GM12878 (cell line): Measurements from ENCODE around the gene GUCY2F. TPM values are rescaled to one million over a fixed set of nuclear protein-coding genes. Genes with fewer than 3 reads are reported as not detected.

Experiments
- ATAC-seq: fragments of 200-7000 bp; cut with Tn5 transposase; 3 replicates; pipeline ENCODE4 v1.9.1; 2020; ENCODE audit warnings: mild to moderate bottlenecking, moderate library complexity
- BruUV-seq: library from RNA; stranded (reverse); fragments of 400-500 nt; replicated peaks from 2 replicates; lab custom pipeline; 2021; lab: Mats Ljungman, UMichigan
- CTCF ChIA-PET: fragments of 300-600 bp; sonication (Branson Sonifier 250); formaldehyde crosslinking; extraction: SDS; loops from one replicate; lab custom pipeline; 2021; ENCODE audit warnings: inconsistent platforms; lab: Yijun Ruan, JAX
- POLR2A ChIA-PET: fragments of 350-600 bp; formaldehyde crosslinking; extraction: SDS; loops from one replicate; lab custom pipeline; 2021; ENCODE audit warnings: inconsistent platforms; lab: Charles Lee
- RAD21 ChIA-PET: fragments of 300-600 bp; sonication (Branson Sonifier 250); formaldehyde crosslinking; loops from one replicate; lab custom pipeline; 2023; ENCODE audit warnings: antibody characterized with exemption; ENCODE audit not compliant: unreplicated experiment; lab: Charles Lee
- SMC1A ChIA-PET: fragments of 300-600 bp; sonication (Branson Sonifier 250); formaldehyde crosslinking; loops from one replicate; lab custom pipeline; 2023; ENCODE audit not compliant: unreplicated experiment, uncharacterized antibody; lab: Charles Lee
- DNase-seq: peaks from one replicate; pipeline ENCODE4 v3.0.0-alpha.2; 2011; ENCODE audit warnings: low read depth, low spot score
- FAIRE-seq: peaks from 3 replicates; lab custom pipeline; 2011; peaks lifted over from hg19 to GRCh38; lab: Jason Lieb, UNC
- H2AFZ ChIP-seq: 2 replicates; pipeline ENCODE4 v1.6.0; 2011; ENCODE audit warnings: low read depth, low read length, control low read depth; ENCODE audit not compliant: control insufficient read depth
- H3K27ac ChIP-seq: 2 replicates; pipeline ENCODE4 v1.5.1; 2011; ENCODE audit warnings: control low read depth; ENCODE audit not compliant: control insufficient read depth, insufficient read depth
- H3K27me3 ChIP-seq, 2 experiments: replicated peaks in 1 of 2; 2 replicates each; pipeline versions ENCODE4 v1.6.0 to v1.6.1; 2011; ENCODE audit warnings: low read length in 1 of 2; ENCODE audit not compliant: control insufficient read depth in 2 of 2, insufficient read depth in 2 of 2
- H3K36me3 ChIP-seq, 2 experiments: 2 replicates each; pipeline ENCODE4 v1.5.1; 2011; ENCODE audit warnings: low read length in 1 of 2; ENCODE audit not compliant: control insufficient read depth in 2 of 2, insufficient read depth in 2 of 2
- H3K4me1 ChIP-seq: 2 replicates; pipeline ENCODE4 v1.6.1; 2011; ENCODE audit warnings: mild to moderate bottlenecking, low read length, moderate library complexity, mixed read lengths; ENCODE audit not compliant: control insufficient read depth, insufficient read depth
- H3K4me2 ChIP-seq: 2 replicates; pipeline ENCODE4 v1.6.0; 2011; ENCODE audit warnings: control low read depth; ENCODE audit not compliant: control insufficient read depth, insufficient read depth
- H3K4me3 ChIP-seq: fragments of 200-600 bp; sonication (generic); 2 replicates; pipeline ENCODE4 v1.5.1; 2016
- H3K79me2 ChIP-seq: 2 replicates; pipeline ENCODE4 v1.6.0; 2011; ENCODE audit warnings: low read length; ENCODE audit not compliant: control insufficient read depth, insufficient read depth
- H3K9ac ChIP-seq: 2 replicates; pipeline ENCODE4 v1.8.0; 2011; ENCODE audit warnings: low read length, control low read depth, mixed read lengths; ENCODE audit not compliant: control insufficient read depth, insufficient read depth
- H3K9me3 ChIP-seq: replicated peaks from 3 replicates; pipeline ENCODE4 v1.5.1; 2011; ENCODE audit warnings: mild to moderate bottlenecking, low read length; ENCODE audit not compliant: control insufficient read depth, insufficient read depth
- H4K20me1 ChIP-seq: 2 replicates; pipeline ENCODE4 v1.6.0; 2011; ENCODE audit not compliant: control insufficient read depth, insufficient read depth
- BMI1 ChIP-seq: fragments of 450-650 bp; IDR thresholded peaks from 2 replicates; pipeline ENCODE4 v1.6.1; 2016; ENCODE audit warnings: mild to moderate bottlenecking, moderate library complexity, borderline replicate concordance
- CHD1 ChIP-seq: IDR thresholded peaks from 2 replicates; pipeline ENCODE4 v1.6.1; 2012; ENCODE audit warnings: low read depth, low read length, improper control_type of control experiment
- DPF2 ChIP-seq: fragments of 450-650 bp; IDR thresholded peaks from 2 replicates; pipeline ENCODE4 v1.6.1; 2017; ENCODE audit warnings: mild to moderate bottlenecking
- FOXK2 ChIP-seq: fragments of 450-650 bp; IDR thresholded peaks from 2 replicates; pipeline ENCODE4 v1.6.1; 2017; ENCODE audit warnings: mild to moderate bottlenecking, moderate library complexity
- FOXM1 ChIP-seq: IDR thresholded peaks from 2 replicates; pipeline ENCODE4 v1.6.1; 2012; ENCODE audit warnings: low read depth, mild to moderate bottlenecking, inconsistent platforms, low read length, moderate library complexity
- IKZF1 ChIP-seq: fragments of 450-650 bp; conservative IDR thresholded peaks from 2 replicates; pipeline ENCODE4 v1.6.1; 2017; ENCODE audit warnings: antibody characterized with exemption, mild to moderate bottlenecking
- IKZF2 ChIP-seq, 2 experiments: fragments of 450-650 bp; IDR thresholded peaks; 2 replicates each; pipeline ENCODE4 v1.6.1; 2017; ENCODE audit warnings: mild to moderate bottlenecking in 2 of 2, moderate library complexity in 2 of 2
- JUNB ChIP-seq: IDR thresholded peaks from 2 replicates; pipeline ENCODE4 v1.6.1; 2016; ENCODE audit warnings: antibody characterized with exemption, mild to moderate bottlenecking
- MTA2 ChIP-seq: fragments of 450-650 bp; IDR thresholded peaks from 2 replicates; pipeline ENCODE4 v1.6.1; 2016; ENCODE audit warnings: low read depth, mild to moderate bottlenecking, moderate library complexity
- SPI1 ChIP-seq: IDR thresholded peaks from 2 replicates; pipeline ENCODE4 v1.6.1; 2011; ENCODE audit warnings: low read depth, mild to moderate bottlenecking, low read length, moderate library complexity, borderline replicate concordance; ENCODE audit not compliant: insufficient read depth
- SREBF2 ChIP-seq: IDR thresholded peaks from 2 replicates; pipeline ENCODE4 v1.6.1; 2012; ENCODE audit warnings: mild to moderate bottlenecking, low read length
- YY1 ChIP-seq: IDR thresholded peaks from 2 replicates; pipeline ENCODE4 v1.6.1; 2011; ENCODE audit warnings: low read depth, mild to moderate bottlenecking, low read length
- WGBS: methylation state at CpG from one replicate; pipeline ENCODE4 v1.1.6; 2016; ENCODE audit warnings: low lambda C conversion rate; ENCODE audit not compliant: insufficient replicate concordance, insufficient coverage; ENCODE audit errors: missing lambda C conversion rate; 5-methylcytosine and 5-hydroxymethylcytosine counted together
- in situ Hi-C: fragments of 300-500 bp; cut with MboI; formaldehyde crosslinking; loops from 9 replicates; pipeline ENCODE4 v1.14.3; 2018; ENCODE audit warnings: mixed read lengths
- intact Hi-C: fragments of 100-400 bp; cut with micrococcal nuclease; formaldehyde crosslinking; loops from one replicate; pipeline ENCODE4 v1.14.2; 2022; ENCODE audit not compliant: unreplicated experiment
- polyA plus RNA-seq, 11 experiments: library from polyadenylated mRNA; depleted of rRNA in 4 of 11; unstranded in 6 of 11; stranded (reverse) in 5 of 11; fragments of >200 nt; fragmentation: Nextera tagmentation in 4 of 11; fragmentation: Illumina TruSeq in 1 of 11; extraction: Ambion mirVana in 4 of 11; extraction: Trizol in 1 of 11; gene quantifications; 1 replicate in 1 of 11; 2 replicates in 10 of 11; pipeline versions ENCODE4 v1.2.1 to v1.2.3, GENCODE V29; 2011 to 2016; ENCODE audit warnings: inconsistent platforms in 2 of 11, missing spikeins in 2 of 11, low read depth in 1 of 11
- total RNA-seq, 4 experiments: library from RNA; depleted of rRNA in 3 of 4; stranded (reverse); fragments of >200 nt in 3 of 4; fragmentation: Illumina TruSeq in 1 of 4; extraction: Trizol in 1 of 4; gene quantifications; 2 replicates each; pipeline versions ENCODE4 v1.2.1 to v1.2.3, GENCODE V29; 2013 to 2021
- TF ChIP-seq, protein P1 (sequence below): fragments of 150-350 bp; IDR thresholded peaks from 2 replicates; pipeline ENCODE4 v1.6.1; 2014; ENCODE audit warnings: mild to moderate bottlenecking, low read depth, low read length

GUCY2F gene
- total and polyA plus RNA-seq, 10 of the 15 experiments (the other 5 are each of a cell fraction or from before 2014, with no cell fraction given), result not detected

DNA sequence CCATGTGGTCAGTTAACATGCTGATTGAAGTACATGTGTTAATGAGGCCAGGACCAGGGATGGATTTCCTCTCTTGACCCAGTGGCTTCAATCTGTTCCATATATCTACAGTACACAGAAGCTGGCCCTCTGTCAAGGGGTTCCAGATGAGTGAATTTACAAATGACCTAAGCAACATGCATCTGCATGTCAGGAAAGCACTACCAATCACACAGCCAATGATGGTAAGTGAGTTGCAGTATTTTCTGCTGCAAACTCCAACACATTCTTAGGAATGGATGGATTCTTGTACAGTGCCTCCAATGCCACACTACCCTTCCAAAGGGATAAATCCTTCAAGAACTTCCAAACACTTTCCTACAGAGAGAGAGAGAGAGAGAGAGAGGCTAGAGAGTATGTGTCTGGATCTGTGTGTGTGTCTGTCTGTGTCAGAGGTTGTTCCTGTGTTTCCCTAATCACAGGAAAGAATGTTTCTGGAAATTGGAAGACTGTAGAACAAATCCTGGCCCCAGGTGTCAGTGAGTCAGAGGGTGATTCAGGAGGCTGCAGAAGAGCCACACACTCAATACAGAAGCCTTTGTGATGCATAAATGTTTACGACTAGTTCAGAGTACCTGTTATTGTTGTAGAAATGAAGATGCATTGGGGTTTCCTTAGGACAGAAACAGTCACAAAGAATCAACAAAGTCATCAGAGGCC lies 107.5 kb downstream of the GUCY2F start (continued):
- TF ChIP-seq, protein P1, sequence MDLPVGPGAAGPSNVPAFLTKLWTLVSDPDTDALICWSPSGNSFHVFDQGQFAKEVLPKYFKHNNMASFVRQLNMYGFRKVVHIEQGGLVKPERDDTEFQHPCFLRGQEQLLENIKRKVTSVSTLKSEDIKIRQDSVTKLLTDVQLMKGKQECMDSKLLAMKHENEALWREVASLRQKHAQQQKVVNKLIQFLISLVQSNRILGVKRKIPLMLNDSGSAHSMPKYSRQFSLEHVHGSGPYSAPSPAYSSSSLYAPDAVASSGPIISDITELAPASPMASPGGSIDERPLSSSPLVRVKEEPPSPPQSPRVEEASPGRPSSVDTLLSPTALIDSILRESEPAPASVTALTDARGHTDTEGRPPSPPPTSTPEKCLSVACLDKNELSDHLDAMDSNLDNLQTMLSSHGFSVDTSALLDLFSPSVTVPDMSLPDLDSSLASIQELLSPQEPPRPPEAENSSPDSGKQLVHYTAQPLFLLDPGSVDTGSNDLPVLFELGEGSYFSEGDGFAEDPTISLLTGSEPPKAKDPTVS, result no peak
- TF ChIP-seq SREBF2 (no peak), YY1 (no peak)

DNA sequence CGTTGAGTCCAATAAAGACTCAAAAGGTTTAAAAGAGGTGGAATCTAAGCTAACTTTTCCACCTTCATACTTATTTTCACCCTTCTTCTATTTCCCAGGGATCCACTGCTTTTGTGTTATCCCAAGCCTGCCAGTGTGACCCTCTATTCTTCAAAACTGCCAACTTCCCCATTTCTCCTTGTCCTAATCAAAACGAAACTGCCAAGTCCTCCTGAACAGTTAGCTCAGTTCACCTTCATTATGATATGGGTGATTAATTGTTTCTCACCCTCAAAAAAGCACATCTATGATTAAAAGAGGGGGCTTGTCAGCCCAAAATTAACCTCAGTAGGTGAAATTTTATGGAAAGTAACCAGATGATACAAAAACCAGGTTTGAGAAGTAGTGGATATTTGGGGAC lies 108.4 kb downstream of the GUCY2F start:
- Histone ChIP-seq H2AFZ (no peak overlapping the region), H3K36me3 (no peaks in the 10 kb centered on the region), H3K4me2 (no peak overlapping the region), H3K4me3 (no peak overlapping the region), H3K27me3 (no peaks in the 10 kb centered on the region), H3K9ac (no peak overlapping the region), H3K27ac (no peak overlapping the region), H3K79me2 (no peaks in the 10 kb centered on the region), H3K9me3 (no peaks in the 10 kb centered on the region), H4K20me1 (no peaks in the 10 kb centered on the region), H3K4me1 (no peaks in the 10 kb centered on the region)
- in situ Hi-C loops (no loop called here), intact Hi-C loops (no loop called here)
- DNase-seq (no peak), FAIRE-seq (no peak), ATAC-seq (peak; percentile 72)
- CTCF ChIA-PET, result interaction anchor here (0.8 to 3.4 kb wide), 3 partner anchors 12 to 187 kb away, joined by 3 to 31 read pairs (median 4); no protein-coding TSS in a partner anchor
- TF ChIP-seq SPI1 (peak; percentile 34; the same call in 1 of the 2 replicates), IKZF1 (peak; percentile 62), BMI1 (0 out of 2 replicates have a peak, but pooled peaks have one; percentile 25), MTA2 (peak; percentile 79), FOXK2 (no peak), FOXM1 (no peak), CHD1 (no peak), DPF2 (peak; percentile 65), JUNB (0 out of 2 replicates have a peak, but pooled peaks have one; percentile 10), IKZF2 (IDR thresholded peaks at IDR 0.05) (peak; percentile 52 to 74; a peak in 3 of 4 replicates)
- no TSS peak for BruUV-seq
- POLR2A ChIA-PET, result interaction anchor here (0.6 kb wide), 1 partner anchor 73 kb away, joined by 3 read pairs; no protein-coding TSS in a partner anchor
- WGBS, result 0% methylated on average over 2 of the region's 2 CpGs
- SMC1A ChIA-PET, result interaction anchor here (0.9 to 3.9 kb wide), 9 partner anchors 10 to 674 kb away, joined by 3 to 40 read pairs (median 6); no protein-coding TSS in a partner anchor
- RAD21 ChIA-PET, result interaction anchor here (0.7 to 1.3 kb wide), 9 partner anchors 10 to 673 kb away, joined by 3 to 7 read pairs (median 3); no protein-coding TSS in a partner anchor
